ENCODE data around the gene ZNF496.
"Not testable (repeated sequence)": the region's sequence is repeated elsewhere in the genome, so short reads cannot be mapped to it uniquely, and the experiment has no call there.

The ZNF496 gene

DNA sequence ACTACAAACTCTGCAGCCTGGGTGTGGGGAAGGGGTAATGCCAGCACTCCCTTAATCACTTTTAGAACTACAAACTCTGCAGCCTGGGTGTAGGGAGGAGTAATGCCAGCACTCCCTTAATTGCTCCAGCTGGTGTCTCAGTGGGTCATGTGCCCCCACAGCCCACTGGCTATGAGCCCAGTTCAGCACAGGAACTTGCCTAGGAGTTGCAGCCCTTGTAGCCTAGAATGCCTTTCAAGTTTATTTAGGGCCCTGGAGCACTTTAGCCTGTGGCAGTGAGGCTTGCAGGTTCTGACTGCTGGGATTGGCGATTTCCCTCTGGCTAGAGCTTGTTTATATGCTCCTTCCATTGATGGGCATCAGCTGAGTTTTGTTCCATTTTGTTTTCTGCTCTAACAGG, 58.7 kb downstream of the ZNF496 start:
- DNase-seq (ENCODE audit: low read depth): no peak
- no peak overlapping the region for H3K4me3 ChIP-seq (ENCODE audit: low read depth, low read length)
- TF ChIP-seq, protein P1, sequence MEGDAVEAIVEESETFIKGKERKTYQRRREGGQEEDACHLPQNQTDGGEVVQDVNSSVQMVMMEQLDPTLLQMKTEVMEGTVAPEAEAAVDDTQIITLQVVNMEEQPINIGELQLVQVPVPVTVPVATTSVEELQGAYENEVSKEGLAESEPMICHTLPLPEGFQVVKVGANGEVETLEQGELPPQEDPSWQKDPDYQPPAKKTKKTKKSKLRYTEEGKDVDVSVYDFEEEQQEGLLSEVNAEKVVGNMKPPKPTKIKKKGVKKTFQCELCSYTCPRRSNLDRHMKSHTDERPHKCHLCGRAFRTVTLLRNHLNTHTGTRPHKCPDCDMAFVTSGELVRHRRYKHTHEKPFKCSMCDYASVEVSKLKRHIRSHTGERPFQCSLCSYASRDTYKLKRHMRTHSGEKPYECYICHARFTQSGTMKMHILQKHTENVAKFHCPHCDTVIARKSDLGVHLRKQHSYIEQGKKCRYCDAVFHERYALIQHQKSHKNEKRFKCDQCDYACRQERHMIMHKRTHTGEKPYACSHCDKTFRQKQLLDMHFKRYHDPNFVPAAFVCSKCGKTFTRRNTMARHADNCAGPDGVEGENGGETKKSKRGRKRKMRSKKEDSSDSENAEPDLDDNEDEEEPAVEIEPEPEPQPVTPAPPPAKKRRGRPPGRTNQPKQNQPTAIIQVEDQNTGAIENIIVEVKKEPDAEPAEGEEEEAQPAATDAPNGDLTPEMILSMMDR (IDR thresholded peaks at IDR 0.05; ENCODE audit: low read depth, low read length, missing control alignments): no peak
- in situ Hi-C loops (cut with HindIII; ENCODE audit: low sequenced_read_pairs): no loop called here

DNA sequence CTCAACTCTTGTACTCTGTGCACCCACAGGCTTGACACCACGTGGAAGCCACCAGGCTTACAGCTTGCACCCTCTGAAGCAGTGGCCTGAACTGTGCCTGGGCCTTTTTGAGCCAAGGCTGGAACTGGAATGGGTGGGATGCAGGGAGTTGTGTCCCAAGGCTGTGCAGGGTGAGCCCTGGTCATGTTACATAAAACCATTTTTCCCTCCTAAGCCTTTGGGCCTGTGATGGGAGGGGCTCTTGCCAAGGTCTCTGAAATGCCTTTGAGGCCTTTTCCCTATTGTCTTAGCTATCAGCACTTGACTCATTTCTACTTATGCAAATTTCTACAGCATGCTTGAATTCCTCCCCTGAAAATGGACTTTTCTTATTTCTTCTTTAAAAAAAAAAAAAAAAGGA, 61.7 kb downstream of the ZNF496 start:
- TF ChIP-seq, protein P1 (IDR thresholded peaks at IDR 0.05; ENCODE audit: low read depth, low read length, missing control alignments): no peak
- DNase-seq (ENCODE audit: low read depth): no peak
- no peak overlapping the region for H3K4me3 ChIP-seq (ENCODE audit: low read depth, low read length)
- in situ Hi-C loops (cut with HindIII; ENCODE audit: low sequenced_read_pairs): no loop called here

DNA sequence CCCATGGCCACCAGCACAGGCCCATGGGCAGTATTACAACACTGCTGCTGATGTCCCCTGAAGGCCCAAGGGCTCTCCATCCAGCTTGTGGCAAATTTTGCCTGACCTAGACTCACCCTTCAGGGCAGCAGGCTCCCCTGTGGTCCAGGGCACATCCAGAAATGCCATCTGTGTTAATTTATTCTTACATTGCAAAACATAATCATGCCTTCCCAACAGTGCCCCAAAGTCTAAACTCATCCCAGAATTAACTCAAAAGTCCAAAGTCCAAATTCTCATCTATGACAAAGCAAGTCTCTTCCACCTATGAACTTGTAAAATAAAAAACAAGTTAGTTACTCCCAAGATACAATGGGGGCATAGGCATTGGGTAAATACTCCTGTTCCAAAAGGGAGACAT, 62.5 kb downstream of the ZNF496 start:
- DNase-seq (ENCODE audit: low read depth): no peak
- TF ChIP-seq, protein P1 (IDR thresholded peaks at IDR 0.05; ENCODE audit: low read depth, low read length, missing control alignments): no peak
- H3K4me3 ChIP-seq (ENCODE audit: low read depth, low read length): no peak overlapping the region
- in situ Hi-C loops (cut with HindIII; ENCODE audit: low sequenced_read_pairs): no loop called here

DNA sequence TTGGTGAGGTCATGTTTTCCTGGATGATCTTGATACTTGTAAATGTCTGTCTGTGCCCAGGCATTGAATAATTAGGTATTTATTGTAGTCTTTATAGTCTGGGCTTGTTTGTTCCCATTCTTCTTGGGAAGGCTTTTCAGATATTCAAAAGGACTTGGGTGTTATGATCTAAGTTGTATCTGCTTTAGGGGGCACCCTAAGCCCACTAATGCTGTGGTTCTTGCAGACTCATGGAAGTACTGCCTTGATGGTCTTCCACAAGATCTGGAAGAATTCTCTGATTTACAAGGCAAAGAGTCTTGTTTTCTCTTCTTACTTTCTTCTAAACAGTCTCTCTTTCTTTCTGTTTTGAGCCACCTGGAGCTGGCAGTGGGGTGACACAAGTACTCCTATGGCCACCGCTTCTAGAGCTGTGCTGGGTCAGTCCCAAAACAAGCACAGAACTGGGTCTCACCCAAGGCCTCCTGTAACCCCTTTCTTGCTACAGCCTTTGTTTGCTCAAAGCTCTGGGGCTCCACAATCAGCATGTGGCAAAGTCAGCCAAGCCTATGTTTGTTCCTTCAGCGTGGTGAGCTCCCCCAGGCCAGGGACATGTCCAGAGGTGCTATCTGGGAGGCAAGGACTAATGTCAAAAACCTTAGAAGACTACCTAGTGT, 63.1 kb downstream of the ZNF496 start:
- no peak overlapping the region for H3K4me3 ChIP-seq (ENCODE audit: low read depth, low read length)
- DNase-seq (ENCODE audit: low read depth): no peak
- TF ChIP-seq, protein P1 (IDR thresholded peaks at IDR 0.05; ENCODE audit: low read depth, low read length, missing control alignments): no peak
- in situ Hi-C loops (cut with HindIII; ENCODE audit: low sequenced_read_pairs): no loop called here

DNA sequence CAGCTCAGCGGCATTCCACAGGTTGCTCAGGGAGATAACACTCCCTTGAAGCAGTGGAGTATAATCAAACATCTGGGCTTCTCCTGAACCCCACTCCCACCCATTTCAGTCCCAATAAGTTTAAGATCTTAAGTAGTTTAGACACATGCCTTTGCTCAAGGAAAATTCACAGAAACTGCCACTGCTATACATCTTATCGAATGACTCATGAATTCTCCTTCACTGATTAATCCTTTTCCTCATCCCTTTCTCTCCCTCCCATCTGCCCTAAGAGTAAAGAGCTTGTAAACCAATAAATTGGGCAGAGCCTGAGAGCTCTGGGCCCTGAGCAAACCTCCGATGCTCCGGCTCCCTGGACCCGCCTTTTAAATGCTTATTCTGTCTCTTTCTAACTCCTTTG, 65.6 kb downstream of the ZNF496 start:
- TF ChIP-seq, protein P1 (IDR thresholded peaks at IDR 0.05; ENCODE audit: low read depth, low read length, missing control alignments): no peak
- in situ Hi-C loops (cut with HindIII; ENCODE audit: low sequenced_read_pairs): no loop called here
- DNase-seq (ENCODE audit: low read depth): no peak
- H3K4me3 ChIP-seq (ENCODE audit: low read depth, low read length): no peak overlapping the region

DNA sequence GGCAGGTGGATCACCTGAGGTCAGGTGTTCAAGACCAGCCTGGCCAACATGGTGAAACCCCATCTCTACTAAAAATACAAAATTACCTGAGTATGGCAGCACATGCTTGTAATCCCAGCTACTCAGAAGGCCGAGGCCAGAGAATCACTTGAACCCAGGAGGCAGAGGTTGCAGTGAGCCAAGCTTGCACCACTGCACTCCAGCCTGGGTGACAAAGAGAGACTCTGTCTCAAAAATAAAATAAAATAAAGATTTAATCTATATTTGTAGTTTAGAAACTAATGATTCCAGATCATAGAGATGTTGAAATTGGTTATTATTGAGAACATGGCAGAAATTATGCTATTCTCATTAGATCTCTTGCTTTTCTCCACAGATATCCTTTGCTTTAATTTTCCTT, 75.9 kb downstream of the ZNF496 start, which contains the start of gene VN1R5:
Gene VN1R5 (plus strand): TSS at position 301 of the 400 bp plus-strand sequence.
- H3K4me3 ChIP-seq (ENCODE audit: low read depth, low read length); in situ Hi-C loops (cut with HindIII; ENCODE audit: low sequenced_read_pairs); DNase-seq (ENCODE audit: low read depth): not testable (repeated sequence)

DNA sequence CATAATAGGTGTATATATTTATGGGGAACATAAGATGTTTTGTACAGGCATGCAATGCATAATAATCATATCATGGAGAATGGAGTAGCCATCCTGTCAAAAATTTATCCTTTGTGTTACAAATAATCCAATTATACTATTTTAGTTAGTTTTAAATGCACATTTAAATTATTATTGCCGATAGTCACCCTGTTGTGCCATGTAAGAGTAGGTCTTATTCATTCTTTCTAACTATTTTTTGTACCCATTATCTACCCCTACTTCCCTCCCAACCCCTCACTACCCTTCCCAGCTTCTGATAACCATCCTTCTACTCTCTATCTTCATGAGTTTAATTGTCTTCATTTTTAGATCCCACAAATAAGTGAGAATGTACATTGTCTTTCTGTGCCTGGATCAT, 84.1 kb downstream of the ZNF496 start:
- no peak overlapping the region for H3K4me3 ChIP-seq (ENCODE audit: low read depth, low read length)
- TF ChIP-seq, protein P1 (IDR thresholded peaks at IDR 0.05; ENCODE audit: low read depth, low read length, missing control alignments): no peak
- in situ Hi-C loops (cut with HindIII; ENCODE audit: low sequenced_read_pairs): no loop called here
- no peak for DNase-seq (ENCODE audit: low read depth)

Data from astrocyte of the cerebellum (primary cell).